GM20431 (cell line): ENCODE results near the gene EGFR.

Experiments
- in situ Hi-C: fragments of 300-500 bp; cut with MseI, MboI; formaldehyde crosslinking; loops from one replicate; pipeline ENCODE4 v1.15.0; 2020; ENCODE audit warnings: low sequenced_read_pairs; ENCODE audit not compliant: unreplicated experiment

Gene EGFR

GRCh38 chr7:55230014-55230413 lies 211.2 kb downstream of the EGFR start:
- in situ Hi-C loops = no loop called here

DNA sequence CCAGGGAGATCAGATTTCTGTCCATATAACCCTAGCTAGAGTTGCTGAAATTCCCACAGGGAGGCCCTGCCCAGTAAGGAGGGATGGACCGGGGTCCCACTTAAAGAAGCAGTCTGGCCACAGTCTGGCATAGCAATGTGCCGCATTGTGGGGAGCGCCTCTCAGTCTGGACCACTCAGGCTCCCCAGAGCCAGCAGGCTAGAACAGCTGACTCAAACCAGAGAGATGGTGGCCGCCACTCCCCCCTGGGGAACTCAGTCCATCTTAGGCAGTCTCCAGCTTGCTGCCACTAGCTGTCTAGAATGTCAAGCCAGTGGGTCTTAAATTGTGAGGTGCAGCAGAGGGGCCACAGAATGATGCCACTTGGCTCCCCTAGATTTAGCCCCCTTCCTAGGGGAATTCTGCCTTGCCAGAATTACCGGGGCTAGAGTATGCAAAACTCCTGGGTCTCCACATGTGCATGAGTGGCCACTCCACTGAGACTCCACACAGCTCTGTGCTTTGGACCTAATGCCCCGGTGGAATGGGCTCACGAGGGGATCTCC lies 213.0 kb downstream of the EGFR start:
- in situ Hi-C loops = no loop called here

DNA sequence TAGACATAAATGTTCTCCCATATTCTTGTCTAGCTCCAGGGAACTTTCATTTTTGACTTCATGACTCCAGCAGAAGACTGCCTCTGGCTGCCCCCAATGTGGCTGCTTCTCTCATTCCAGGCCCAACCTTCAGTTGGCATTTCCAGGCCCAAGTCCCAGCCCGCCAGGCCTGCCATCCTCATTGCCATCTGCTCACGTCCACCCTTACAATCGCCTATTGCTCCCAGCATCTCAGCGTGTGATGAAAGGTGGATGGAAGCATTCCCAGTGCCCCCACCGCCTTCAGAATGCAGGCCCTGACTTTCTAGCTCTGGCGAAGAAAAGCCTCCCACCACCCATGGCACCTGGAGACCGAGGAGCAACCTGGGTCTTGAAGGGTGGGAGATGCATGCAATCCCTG lies 214.2 kb downstream of the EGFR start:
- in situ Hi-C loops = no loop called here

DNA sequence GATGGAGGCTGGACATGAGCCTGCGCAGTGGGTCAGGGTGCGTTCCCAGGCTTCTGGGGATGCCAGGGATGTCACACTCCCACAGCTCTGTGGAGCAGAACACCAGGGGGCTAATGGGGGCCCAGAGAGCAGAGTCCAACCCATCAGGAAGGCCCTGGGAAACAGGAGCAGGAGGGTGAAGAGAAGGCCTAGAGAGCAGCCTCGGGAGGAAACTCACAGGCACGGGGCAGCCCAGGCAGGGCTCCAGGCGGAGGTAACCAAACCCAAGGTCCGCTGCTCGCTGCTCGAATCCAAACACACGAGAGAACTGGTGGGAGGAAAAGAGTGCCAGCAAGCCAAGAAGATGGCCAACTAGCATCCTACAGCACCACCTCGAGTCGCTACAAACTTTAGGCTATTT lies 215.6 kb downstream of the EGFR start:
- in situ Hi-C loops = no loop called here

- in situ Hi-C loops = no loop called here
These were observed 216.3 kb downstream of the EGFR start for GRCh38 chr7:55235115-55235514.

GRCh38 chr7:55235801-55236200 lies 217.0 kb downstream of the EGFR start:
- in situ Hi-C loops = no loop called here

DNA sequence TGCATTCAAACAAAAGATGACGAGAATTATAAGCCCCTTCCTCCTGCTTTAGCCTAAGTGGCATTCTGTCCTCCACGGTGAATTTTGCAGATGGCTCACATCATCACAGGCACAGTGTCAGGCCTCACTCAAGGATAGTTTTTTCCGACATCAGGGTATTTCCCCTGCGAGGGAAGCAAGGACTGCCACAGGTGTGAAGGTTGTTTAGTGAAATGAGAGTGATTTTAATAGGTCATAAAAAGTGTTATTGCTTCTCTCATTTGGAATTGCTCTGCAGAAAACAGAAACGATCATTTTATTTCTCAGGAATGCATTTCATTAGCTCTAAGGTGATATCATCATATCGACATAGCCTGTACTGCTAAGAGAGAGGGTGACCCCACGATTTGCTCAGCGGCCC lies 217.7 kb downstream of the EGFR start:
- in situ Hi-C loops = no loop called here

DNA sequence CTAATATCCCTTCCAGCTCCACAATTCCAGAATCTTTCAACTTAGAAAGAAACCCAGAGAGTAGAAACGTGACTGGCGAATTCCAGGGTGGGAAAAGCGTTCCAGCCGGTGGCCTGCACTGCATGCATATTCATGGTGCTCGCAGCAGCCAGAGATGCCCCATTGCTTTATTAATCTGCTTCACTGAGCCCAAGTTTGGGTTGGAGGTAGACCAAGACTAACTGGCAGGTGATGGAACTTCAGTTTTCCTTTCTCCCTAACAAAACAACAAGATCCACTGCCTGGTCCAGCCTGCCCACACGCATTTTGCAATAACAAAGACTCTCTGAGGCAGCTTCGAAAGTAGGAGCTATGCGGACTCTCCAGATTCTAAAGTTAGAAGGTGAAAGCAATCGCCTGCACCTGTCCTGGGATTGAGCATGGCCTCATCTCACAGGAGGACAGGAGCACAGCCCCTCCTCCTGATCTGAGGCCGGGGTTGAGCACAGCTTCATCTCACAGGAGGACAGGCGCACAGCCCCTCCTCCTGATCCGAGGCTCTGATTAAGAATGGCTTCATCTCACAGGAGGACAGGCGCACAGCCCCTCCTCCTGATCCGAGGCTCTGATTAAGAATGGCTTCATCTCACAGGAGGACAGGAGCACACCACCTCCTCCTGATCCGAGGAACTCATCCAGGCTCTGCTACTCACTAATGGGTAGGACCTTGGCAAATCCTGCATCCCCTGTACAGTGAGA lies 218.5 kb downstream of the EGFR start:
- in situ Hi-C loops = no loop called here

DNA sequence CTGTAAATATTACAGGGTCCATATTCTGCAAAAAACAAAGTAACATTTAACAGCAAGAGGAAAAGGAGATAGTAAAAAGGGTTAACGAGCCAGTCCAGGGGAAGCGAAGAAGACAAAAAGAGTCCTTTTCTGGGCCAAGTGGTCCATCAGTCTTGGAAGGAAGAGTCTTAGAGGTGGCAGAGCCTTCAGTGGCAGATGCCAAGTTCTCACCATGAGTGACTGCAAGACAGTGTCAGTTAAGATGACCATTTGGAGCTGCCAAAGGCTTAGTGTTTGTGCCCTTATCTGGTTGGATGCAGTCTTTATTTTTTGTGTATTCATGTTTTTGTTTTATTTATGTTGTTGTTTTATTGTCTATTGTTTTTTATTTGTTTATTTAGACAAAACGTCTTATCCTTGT lies 220.6 kb downstream of the EGFR start:
- in situ Hi-C loops = no loop called here

DNA sequence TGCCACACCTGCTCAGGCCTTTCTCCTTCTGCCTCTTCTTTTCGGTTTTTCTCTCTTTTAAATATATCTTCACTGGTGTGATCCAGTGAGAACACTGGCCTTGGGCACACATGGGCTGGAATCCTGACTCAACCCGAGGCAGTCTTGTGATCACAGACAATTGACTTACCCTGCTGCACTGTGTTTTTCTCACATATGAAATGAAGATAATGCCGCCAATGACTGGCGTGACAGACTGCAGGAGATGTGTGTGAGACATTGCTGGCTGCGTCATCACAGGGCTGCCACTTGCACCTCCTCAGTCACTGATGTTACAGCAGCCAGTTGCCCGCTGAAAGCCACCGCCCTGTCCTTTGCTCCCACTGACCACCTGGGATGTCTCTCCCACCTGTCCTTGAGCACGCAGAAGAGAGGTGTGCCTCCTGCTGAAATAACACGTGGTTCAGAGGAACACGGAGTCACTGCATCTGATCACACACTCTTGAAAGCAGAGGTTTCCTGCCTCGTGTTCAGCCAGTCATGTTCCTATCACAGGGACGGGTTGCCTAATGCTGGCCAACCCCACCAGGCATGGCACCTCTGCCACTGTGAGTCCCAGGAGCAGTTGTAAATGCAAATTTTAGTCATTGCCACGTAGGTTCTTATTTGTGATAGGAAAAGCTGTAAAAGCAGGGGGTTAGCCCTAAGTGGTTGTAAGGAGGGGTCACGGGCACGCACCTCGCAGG lies 221.8 kb downstream of the EGFR start:
- in situ Hi-C loops = no loop called here

- in situ Hi-C loops = no loop called here
These were observed 223.1 kb downstream of the EGFR start for GRCh38 chr7:55241958-55242357.

GRCh38 chr7:55242613-55243012 lies 223.8 kb downstream of the EGFR start:
- in situ Hi-C loops = no loop called here

DNA sequence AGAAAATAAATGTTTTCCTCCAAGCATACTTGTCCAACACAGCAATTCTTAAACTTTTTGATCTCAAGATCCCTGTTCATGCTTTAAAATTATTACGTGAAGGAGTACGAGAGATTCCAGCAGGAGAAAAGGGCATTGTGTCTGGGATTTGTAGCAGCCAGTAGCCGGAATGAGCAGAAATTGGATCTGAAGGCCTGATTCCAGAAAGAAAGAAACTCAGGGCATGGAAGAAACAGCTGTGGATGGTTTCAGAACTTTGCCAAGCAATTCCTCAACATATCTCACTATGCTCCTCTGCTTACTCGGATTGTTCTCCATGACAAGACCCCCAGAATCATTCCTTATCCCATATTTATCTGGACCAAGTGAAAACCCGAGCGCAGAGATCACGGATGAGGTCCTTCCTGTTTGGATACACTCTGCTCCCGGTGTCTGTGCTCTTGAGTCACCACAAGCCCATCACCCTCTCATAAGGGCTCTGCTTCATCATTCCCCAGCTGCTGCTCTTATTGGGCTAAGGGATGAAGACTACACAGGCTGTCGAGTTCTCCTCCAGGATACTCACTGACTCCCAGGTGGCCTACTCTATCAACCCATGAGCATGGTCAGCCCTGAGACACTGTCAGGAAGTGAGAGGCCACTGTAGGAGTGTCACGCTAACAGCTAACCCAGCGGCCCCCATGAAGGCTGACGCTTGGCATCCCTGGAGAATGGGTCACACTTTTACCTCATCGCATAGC lies 225.4 kb downstream of the EGFR start:
- in situ Hi-C loops = no loop called here

DNA sequence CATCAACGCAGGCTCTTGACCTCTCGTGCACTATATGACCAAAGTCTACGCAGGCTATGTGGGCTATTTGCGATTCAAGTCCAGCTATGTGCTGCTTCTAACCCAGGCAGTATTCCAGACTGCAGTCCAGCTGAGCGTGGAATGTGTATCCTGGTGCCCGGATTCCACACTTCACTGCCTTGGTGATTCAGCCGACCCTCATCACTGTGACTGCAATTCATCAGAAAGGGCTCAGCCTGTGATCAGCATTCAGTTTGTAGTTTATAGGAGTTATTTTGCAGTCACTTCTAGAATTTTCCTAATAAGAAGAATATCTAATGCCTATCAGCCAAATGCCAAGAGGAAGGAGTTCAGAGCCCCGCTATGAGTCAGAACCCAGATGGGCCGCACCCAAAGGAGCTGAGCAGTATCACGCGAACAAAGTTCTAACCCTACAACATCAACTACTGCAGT lies 226.5 kb downstream of the EGFR start:
- in situ Hi-C loops = no loop called here

GRCh38 chr7:55246171-55246570 lies 227.4 kb downstream of the EGFR start:
- in situ Hi-C loops = no loop called here

DNA sequence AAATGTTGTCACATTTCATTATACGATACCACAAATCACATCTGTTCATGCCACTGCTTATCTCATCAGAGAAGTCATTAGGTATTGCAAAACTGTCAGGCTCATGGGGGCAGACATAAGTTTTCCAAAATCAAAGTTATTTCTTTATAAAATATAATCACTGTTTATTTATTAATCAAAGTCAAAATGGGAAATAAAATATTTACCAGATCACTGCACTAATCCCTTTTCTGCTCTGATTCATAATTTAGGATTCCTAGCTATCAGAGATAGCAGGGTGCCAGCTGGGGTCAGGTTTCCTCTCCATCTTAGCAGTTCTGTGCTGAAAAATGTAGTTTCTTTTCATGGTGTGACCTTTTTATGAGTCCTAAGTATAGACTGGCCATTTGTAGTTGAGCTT lies 228.6 kb downstream of the EGFR start:
- in situ Hi-C loops = no loop called here

DNA sequence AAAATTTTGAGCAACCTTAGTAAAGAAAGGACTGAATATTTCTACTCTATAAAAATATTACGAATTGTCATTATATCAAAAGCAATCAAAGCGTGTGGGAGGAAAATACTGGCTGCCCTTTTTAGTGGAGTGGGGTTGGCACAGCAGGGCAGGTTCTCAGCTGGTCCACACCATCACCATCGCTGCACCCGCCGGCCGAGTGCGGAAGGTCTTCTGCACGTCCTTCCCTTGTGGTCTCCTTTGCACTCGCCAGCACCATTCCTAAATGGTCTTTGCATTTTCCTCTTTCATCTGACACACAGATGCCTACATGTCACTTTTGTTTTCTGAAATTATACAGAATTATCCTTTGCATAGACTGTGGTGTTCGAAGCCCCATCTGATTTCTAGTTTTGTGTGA lies 229.7 kb downstream of the EGFR start:
- in situ Hi-C loops = no loop called here

DNA sequence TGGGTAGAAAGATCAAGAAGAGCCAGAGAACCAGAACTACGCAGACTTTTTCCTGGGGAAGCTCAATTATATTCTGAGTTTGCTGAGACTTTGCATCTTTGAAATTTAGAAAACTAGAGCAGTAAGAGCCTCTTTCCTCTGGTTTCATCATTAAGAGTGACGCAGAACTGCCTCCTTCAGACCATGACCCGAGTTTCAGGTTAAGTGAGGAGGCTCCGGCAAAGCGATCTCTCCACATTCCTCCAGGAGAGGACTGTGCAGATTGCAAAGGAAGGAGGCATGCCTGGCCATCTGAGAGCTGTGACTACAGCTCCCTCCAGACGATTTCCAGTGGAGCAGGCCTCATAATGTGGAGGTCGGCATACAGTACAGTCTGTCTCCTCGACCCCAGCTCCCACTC lies 230.5 kb downstream of the EGFR start:
- in situ Hi-C loops = no loop called here

DNA sequence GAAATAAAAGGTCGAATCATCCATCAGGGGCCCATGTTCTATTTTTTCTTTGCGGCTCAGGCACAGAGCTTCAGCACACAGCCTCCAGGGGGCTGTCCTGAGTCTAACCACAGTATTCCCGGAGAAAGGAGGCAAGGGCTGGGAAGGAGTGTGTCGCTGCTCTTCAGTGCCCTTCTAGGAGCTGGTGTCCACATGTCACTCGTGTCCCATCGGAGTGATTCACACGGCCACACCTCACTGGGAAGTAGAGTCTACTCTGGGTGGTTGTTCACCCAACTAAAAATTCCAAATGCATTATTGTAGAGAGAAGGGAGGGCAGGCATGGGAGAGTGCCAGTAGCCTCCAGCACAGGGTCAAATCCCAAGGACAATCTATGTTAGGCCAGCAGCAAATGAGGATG lies 231.5 kb downstream of the EGFR start:
- in situ Hi-C loops = loop anchor here (5.0 kb wide), 1 partner anchor 468 kb away; no protein-coding TSS in a partner anchor

GRCh38 chr7:55251313-55251712 lies 232.5 kb downstream of the EGFR start:
- in situ Hi-C loops = loop anchor here (5.0 kb wide), 1 partner anchor 469 kb away; no protein-coding TSS in a partner anchor

DNA sequence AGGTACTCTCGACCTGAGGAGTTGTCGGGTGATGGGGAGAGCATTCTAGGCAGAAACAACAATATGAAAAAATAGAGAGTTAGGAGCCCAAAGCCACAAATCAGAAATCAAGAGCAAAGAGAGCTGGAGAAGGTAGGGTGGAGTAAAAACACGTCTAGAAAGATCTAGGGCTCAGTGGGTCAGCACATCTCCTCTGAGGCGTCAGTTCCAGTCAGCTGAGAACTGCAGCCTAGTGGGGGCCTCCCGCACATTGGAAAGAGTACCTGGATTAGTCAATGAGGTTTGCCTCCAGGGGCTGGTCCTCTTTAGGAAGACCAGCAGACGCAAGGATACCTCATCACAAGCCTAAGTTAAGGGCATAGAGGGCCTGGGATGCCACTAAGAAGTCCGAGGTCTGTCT lies 233.1 kb downstream of the EGFR start:
- in situ Hi-C loops = loop anchor here (5.0 kb wide), 1 partner anchor 470 kb away; no protein-coding TSS in a partner anchor
